ENCODE data around the gene EEF1A2.

EEF1A2 gene

DNA sequence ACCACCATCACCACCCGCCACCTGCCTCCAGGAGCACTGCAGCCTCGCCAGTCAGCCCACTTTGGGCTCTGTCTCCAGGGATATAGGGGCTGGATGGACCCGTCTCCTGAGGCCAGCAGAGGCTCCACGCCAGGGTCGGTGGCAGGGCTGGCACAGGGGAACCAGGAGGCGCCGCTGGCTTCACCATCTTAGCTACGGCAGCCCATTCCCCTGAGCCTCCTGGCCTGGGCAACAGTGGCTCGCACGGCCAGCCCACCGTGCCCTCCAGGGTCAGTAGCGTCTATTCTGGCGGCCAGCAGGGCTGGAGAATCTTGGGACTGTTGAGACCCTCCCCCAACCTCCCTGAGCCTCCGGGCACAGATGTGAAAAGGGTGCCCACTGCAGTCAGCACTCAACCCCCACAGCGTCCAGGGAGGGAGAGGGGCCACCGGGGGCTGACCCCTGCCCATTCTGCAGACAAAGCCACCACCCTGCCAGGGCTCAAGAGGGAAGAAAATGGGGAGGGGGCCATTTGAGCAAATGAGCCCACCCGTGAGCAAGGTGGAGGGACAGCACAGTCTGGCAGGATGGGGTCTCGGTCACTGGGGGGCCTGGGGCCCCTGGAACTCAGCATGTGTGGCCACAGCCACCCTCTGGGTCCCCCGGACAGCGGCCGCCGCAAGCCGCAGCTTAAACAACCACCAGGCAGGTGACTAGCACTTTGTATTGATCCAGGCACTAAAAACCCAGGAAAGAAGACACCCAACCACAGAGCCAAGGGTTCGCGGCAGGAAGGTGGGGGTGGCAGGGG lies 55.1 kb downstream of the EEF1A2 start:
- no peaks in the 10 kb centered on the region for H3K4me1 ChIP-seq (ENCODE audit: insufficient read depth, low read length)
- no peak overlapping the region for H3K9ac ChIP-seq (ENCODE audit: low read depth, low read length)
- WGBS, result 93% methylated on average over 25 of the region's 25 CpGs
- no peaks in the 10 kb centered on the region for H3K9me3 ChIP-seq (ENCODE audit: insufficient read depth, low read depth, low read length)
- H3K4me3 ChIP-seq (ENCODE audit: low read length), result no peak overlapping the region
- H3K27me3 ChIP-seq (ENCODE audit: insufficient read depth, low read length), result no peaks in the 10 kb centered on the region
- H3K27ac ChIP-seq (ENCODE audit: low read depth, low read length), result no peak overlapping the region
- H3K36me3 ChIP-seq (ENCODE audit: insufficient read depth, low read length), result no peaks in the 10 kb centered on the region

DNA sequence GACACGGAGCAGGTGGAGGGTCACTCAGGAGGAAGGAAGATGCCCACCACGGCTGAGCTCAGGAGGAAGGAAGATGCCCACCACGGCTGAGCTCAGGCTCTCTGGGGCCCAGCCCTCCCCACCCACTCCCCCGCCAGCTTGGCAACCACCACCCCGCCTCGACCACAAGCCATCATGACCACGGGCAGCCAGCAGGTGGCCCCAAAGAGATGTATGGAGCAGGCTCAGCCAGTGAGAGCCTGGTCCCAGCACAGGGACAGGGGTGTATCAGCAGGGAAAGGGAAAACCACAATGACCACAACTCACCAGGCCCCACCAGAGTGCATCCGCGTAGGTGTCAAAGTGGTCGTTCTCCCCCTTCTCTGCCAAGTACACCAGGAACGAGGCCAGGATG lies 56.8 kb downstream of the EEF1A2 start:
- no peaks in the 10 kb centered on the region for H3K36me3 ChIP-seq (ENCODE audit: insufficient read depth, low read length)
- H3K9me3 ChIP-seq (ENCODE audit: insufficient read depth, low read depth, low read length), result no peaks in the 10 kb centered on the region
- no peaks in the 10 kb centered on the region for H3K27me3 ChIP-seq (ENCODE audit: insufficient read depth, low read length)
- no peak overlapping the region for H3K9ac ChIP-seq (ENCODE audit: low read depth, low read length)
- no peak overlapping the region for H3K27ac ChIP-seq (ENCODE audit: low read depth, low read length)
- WGBS, result 74% methylated on average over 8 of the region's 11 CpGs
- no peaks in the 10 kb centered on the region for H3K4me1 ChIP-seq (ENCODE audit: insufficient read depth, low read length)
- H3K4me3 ChIP-seq (ENCODE audit: low read length), result no peak overlapping the region

DNA sequence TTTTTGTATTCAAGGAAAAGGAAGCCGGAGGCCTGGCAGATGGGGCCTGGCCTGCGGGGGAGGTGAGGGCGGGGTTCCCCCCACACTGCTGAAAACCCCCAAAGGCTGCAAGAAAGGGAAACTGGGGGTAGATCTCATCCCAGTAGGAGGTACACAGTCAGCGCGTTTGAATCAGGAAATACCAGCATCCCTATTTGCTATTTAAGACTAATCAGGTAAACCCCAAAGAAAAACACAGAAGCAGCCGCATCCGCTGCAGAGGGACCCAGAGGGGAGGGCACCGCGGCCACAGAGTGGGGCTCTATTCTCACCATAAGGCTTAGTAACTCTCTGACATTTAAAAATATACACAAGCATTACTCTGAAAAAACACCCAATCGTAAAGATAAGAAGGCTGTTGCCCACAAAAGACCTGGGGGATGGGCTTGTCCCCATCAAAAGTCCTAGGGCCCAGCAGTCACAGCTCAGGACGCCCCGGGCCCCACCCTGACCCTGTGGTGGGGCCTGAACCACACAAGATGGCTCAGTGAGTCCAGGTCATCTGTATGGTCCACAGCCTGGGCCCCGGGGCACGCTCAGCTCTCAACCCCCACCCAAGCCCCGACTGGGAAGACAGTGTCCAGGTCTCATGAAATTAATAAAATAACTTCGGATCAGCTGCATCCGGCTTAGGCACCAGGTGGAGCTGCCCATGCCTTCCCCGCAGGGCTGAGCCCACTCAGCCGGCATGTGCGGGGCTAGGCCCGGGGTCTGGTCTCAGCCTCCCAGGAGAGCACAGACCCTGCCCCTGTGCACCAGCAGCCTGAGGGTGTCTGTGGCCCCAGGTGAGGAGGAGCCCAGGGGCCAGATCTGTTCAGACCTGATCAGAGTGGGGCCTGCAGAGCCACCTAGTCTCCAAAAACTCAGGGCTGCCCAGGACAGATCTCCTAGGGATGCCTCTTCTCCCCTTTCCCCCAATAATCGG lies 57.5 kb downstream of the EEF1A2 start:
- Histone ChIP-seq H3K4me1 (ENCODE audit: insufficient read depth, low read length) (no peaks in the 10 kb centered on the region), H3K9me3 (ENCODE audit: insufficient read depth, low read depth, low read length) (no peaks in the 10 kb centered on the region), H3K27me3 (ENCODE audit: insufficient read depth, low read length) (no peaks in the 10 kb centered on the region), H3K36me3 (ENCODE audit: insufficient read depth, low read length) (no peaks in the 10 kb centered on the region), H3K4me3 (ENCODE audit: low read length) (no peak overlapping the region), H3K9ac (ENCODE audit: low read depth, low read length) (no peak overlapping the region), H3K27ac (ENCODE audit: low read depth, low read length) (no peak overlapping the region)
- 84% methylated on average over 22 of the region's 22 CpGs for WGBS

DNA sequence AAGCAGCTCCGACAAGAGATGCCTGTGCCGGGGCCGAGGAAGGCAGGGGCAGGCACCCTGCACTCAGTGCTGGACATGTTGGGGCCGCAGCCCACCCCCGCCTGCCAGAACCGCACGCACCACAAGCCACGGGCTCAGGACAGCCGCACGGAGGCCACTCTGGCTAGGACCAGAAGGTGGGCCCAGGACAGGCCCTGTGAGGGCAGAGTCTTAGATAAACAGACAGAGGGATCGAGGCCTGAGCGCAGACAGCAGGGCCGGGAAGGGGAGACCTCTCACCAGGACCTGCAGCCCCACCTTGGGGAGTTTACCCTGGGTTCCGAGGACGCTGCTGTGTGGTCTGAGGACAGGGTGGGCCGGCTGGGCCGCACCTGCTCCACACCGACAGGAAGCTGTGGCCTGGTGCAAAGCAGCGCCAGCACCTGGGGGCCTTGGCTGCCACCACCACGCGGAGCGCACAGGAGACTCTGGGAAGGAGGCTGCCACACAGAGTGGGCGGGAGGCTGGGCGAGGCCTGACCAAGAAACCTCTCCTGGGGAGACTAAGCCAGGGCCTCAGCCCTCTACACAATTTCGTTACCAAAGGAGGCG lies 58.4 kb downstream of the EEF1A2 start:
- Histone ChIP-seq H3K36me3 (ENCODE audit: insufficient read depth, low read length) (no peaks in the 10 kb centered on the region), H3K4me3 (ENCODE audit: low read length) (no peak overlapping the region), H3K9ac (ENCODE audit: low read depth, low read length) (no peak overlapping the region), H3K4me1 (ENCODE audit: insufficient read depth, low read length) (no peaks in the 10 kb centered on the region), H3K9me3 (ENCODE audit: insufficient read depth, low read depth, low read length) (no peaks in the 10 kb centered on the region), H3K27me3 (ENCODE audit: insufficient read depth, low read length) (no peaks in the 10 kb centered on the region), H3K27ac (ENCODE audit: low read depth, low read length) (no peak overlapping the region)
- WGBS, result 93% methylated on average over 26 of the region's 26 CpGs

DNA sequence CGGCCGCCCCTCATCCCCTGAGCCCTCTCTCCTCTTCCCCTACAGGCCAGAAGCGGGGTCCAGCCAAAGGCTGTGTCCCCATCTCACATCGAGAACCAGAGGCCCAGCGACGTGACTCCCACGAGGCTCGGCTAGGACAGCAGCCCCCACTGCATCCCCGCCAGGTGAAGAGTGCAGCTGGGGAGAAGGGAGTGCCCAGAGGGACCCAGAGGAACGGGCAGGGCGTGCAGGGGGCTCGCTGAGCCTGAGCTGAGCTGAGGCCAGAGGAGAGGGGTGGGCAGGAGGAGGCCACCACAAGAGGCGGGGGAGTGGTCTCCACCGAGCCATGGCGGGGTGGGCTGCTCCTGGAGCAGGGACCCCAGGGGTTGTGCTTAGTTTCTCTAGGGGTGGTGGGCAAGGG lies 59.0 kb downstream of the EEF1A2 start:
- Histone ChIP-seq H3K27ac (ENCODE audit: low read depth, low read length) (no peak overlapping the region), H3K4me3 (ENCODE audit: low read length) (no peak overlapping the region), H3K36me3 (ENCODE audit: insufficient read depth, low read length) (no peaks in the 10 kb centered on the region), H3K9ac (ENCODE audit: low read depth, low read length) (no peak overlapping the region), H3K9me3 (ENCODE audit: insufficient read depth, low read depth, low read length) (no peaks in the 10 kb centered on the region), H3K27me3 (ENCODE audit: insufficient read depth, low read length) (no peaks in the 10 kb centered on the region), H3K4me1 (ENCODE audit: insufficient read depth, low read length) (no peaks in the 10 kb centered on the region)
- 93% methylated on average over 15 of the region's 15 CpGs for WGBS

DNA sequence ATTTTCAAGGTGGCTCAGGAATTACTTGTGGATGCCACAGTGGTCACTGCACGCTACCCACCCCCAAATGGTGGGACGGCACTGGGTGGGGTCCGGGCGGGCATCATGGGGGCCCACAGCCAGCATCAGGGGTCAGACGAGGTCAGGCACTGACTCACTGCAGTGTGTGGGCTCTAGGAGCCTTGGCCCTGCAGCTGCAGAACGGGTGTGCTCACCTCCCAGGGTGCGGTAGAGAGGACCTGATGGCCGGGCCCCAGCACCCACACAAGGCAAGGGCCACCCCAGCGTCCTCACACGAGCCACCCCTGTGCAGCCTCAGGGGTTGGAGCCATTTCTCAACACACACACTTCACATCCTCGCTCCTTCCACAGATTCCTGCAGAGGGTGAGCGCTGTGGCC lies 60.8 kb downstream of the EEF1A2 start:
- H3K9me3 ChIP-seq (ENCODE audit: insufficient read depth, low read depth, low read length), result no peaks in the 10 kb centered on the region
- H3K9ac ChIP-seq (ENCODE audit: low read depth, low read length), result no peak overlapping the region
- WGBS, result 87% methylated on average over 12 of the region's 12 CpGs
- H3K27ac ChIP-seq (ENCODE audit: low read depth, low read length), result no peak overlapping the region
- H3K4me1 ChIP-seq (ENCODE audit: insufficient read depth, low read length), result 0 out of 2 replicates have a peak, but pooled peaks cover 2% of the 10 kb centered on the region
- no peaks in the 10 kb centered on the region for H3K36me3 ChIP-seq (ENCODE audit: insufficient read depth, low read length)
- no peaks in the 10 kb centered on the region for H3K27me3 ChIP-seq (ENCODE audit: insufficient read depth, low read length)
- H3K4me3 ChIP-seq (ENCODE audit: low read length), result no peak overlapping the region
